ENCODE results near the gene PALMD.

Gene PALMD

DNA sequence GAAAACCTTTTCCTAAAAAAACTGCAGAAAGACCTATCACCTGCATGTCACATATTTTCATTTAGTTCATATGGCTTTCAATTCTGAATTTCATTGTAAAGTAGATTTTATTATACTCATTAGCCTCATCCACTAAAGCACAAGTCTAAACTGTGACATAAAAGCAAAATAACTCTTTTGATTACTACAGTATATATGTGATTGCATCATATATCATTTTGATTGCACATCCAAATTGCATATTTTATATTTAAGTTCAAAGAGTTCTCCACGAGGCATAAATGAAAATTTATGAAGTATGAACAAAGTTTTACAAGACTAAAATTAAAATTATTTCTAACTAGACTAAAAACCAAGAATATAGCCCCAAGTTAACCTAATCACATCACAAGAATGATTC lies 19.3 kb downstream of the PALMD start:
- DNase-seq (ENCODE audit: insufficient read length) (no peak), FAIRE-seq (no peak)
- TF ChIP-seq TAF1 (IDR thresholded peaks at IDR 0.05; ENCODE audit: borderline replicate concordance, low read depth, low read length) (no peak), POLR2AphosphoS5 (IDR thresholded peaks at IDR 0.05; ENCODE audit: low read depth, low read length) (no peak), POLR2A (IDR thresholded peaks at IDR 0.05; ENCODE audit: low read depth, low read length) (no peak)

DNA sequence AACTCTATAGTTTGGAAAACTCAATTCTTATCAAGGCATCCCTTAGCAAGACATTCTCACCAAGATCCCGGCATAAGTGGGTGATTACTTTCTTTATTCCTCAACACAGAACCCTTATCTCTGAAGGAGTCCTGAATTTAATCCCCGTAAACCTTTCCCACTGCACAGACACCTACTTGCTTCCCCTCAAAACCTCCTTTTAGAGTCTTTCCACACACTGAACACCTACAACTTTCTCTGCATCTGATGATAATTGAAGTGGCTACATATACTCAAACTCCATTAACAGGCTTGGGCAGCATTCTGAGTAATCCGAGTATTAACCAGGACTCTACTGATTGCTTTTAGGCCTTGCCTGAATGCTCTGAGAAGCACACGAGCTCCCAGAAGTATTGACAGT lies 23.5 kb downstream of the PALMD start:
- DNase-seq (ENCODE audit: insufficient read length) (no peak), FAIRE-seq (no peak)
- TF ChIP-seq TAF1 (IDR thresholded peaks at IDR 0.05; ENCODE audit: borderline replicate concordance, low read depth, low read length), result no peak

DNA sequence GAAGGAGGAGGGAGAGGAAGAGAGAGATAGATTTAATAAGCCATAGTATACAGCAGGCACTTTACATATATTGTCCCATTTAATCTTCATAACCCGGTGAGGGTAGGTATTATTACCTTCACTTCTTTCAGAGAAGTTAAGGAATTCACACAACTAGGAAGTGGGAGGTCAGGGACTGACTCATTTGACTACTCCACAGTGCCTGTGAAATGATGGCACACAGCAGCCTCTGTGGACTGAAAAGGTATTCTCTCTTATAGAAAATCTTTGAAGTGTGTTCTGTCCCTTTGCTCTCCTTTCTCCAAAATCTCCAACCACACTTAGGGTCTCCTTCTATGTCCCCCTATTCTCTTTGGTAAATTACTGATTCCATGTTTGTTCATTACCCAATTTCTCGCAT lies 23.9 kb downstream of the PALMD start:
- FAIRE-seq (no peak), DNase-seq (ENCODE audit: insufficient read length) (no peak)
- no peak for TF ChIP-seq POLR2A (IDR thresholded peaks at IDR 0.05; ENCODE audit: low read depth, low read length)
- TF ChIP-seq POLR2AphosphoS5 (IDR thresholded peaks at IDR 0.05; ENCODE audit: low read depth, low read length), result no peak

DNA sequence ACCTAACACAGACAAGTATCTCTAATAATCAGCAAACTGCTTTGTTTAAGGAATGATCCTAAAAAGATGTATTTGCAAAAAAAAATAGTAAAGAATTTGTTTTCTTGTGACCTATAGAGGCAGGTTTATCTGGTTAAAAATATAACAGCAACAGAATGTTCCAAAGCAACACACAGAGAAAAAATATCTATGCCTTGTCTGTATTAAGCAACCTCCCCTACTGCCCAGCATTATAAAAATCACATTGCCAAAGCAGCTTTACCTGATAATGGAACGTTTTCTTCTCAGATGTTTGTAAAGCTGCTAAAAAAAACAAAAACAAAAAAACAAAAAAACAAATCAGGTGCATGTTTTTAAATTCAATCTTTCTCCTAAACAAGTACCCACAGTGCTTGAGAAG lies 24.7 kb downstream of the PALMD start:
- DNase-seq (ENCODE audit: insufficient read length) (no peak), FAIRE-seq (no peak)
- no peak for TF ChIP-seq POLR2A (IDR thresholded peaks at IDR 0.05; ENCODE audit: low read depth, low read length)
- TF ChIP-seq TAF1 (IDR thresholded peaks at IDR 0.05; ENCODE audit: borderline replicate concordance, low read depth, low read length), result no peak
- TF ChIP-seq POLR2AphosphoS5 (IDR thresholded peaks at IDR 0.05; ENCODE audit: low read depth, low read length), result no peak

DNA sequence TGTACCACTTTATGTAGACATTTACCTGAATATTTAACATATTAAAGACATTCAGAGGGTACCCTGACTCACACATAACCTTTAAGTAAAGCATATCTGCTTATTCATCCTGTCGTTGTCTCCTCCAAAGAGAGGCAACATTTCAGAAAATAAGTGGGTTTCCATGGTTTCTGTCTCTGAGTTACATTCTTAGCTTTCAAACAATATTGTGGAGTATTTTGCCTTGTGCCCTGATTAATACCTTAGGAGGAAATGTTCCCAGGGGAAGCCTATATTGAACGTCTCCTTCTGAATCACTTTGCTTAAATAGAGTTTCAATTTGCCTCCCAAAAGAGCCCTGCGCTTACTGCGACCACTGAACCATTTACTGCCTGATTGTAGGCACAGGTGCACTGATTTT lies 26.1 kb downstream of the PALMD start:
- no peak for DNase-seq (ENCODE audit: insufficient read length)
- FAIRE-seq, result no peak
- TF ChIP-seq POLR2A (IDR thresholded peaks at IDR 0.05; ENCODE audit: low read depth, low read length) (no peak), POLR2AphosphoS5 (IDR thresholded peaks at IDR 0.05; ENCODE audit: low read depth, low read length) (no peak), TAF1 (IDR thresholded peaks at IDR 0.05; ENCODE audit: borderline replicate concordance, low read depth, low read length) (no peak)

DNA sequence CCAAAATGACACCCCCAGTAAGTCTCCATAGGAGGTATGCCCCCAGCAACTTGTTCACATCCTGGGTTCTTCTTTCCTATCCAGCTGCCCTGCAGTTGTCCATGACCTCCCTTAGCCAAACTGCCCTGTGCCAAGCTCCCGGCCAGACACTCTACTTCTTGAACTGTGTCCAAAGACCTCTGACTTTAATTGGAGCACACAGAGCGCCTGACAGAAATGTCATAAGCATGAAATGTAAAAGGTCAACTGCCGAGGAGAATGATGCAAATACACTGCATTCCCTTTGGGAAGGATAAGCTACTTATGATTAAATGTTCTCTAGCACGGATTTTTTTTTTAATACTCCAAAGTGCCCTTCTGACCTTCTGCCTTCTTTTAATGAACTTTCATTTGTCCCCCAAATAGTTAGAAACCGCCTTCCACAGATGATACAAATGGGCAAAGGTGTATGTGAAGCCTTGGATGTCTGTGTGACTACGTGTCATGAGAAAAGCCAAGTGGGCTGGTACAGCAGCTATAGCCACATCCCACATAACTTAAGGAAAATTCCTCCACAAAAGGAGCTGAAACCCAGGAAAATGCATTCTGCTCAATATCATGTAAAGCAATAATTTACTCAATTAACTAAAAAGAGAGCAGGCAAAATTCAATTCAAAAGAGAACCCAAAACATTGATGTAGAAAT lies 26.8 kb downstream of the PALMD start:
- TF ChIP-seq POLR2AphosphoS5 (IDR thresholded peaks at IDR 0.05; ENCODE audit: low read depth, low read length) (no peak), POLR2A (IDR thresholded peaks at IDR 0.05; ENCODE audit: low read depth, low read length) (no peak), TAF1 (IDR thresholded peaks at IDR 0.05; ENCODE audit: borderline replicate concordance, low read depth, low read length) (no peak)
- FAIRE-seq (no peak), DNase-seq (ENCODE audit: insufficient read length) (no peak)

DNA sequence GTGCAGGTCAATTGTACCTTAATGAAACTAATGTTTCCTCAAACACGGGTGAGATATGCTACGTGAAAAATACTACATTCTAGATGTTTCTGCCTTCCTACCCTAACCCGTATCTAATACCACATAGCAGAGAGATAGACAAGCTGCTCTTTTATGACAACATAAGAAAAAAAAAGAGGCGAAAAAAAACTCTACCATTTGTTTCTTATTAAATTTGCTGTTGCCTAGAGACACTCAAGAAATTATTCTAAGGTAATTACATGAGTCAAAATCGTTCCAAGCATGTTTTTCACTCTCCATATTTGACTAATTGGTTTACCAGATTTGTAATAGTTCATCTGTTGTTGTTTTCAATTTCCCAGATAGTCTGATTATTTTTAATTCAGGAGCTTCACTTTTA lies 27.4 kb downstream of the PALMD start:
- no peak for DNase-seq (ENCODE audit: insufficient read length)
- TF ChIP-seq POLR2AphosphoS5 (IDR thresholded peaks at IDR 0.05; ENCODE audit: low read depth, low read length) (no peak), POLR2A (IDR thresholded peaks at IDR 0.05; ENCODE audit: low read depth, low read length) (no peak), TAF1 (IDR thresholded peaks at IDR 0.05; ENCODE audit: borderline replicate concordance, low read depth, low read length) (no peak)
- FAIRE-seq, result no peak

DNA sequence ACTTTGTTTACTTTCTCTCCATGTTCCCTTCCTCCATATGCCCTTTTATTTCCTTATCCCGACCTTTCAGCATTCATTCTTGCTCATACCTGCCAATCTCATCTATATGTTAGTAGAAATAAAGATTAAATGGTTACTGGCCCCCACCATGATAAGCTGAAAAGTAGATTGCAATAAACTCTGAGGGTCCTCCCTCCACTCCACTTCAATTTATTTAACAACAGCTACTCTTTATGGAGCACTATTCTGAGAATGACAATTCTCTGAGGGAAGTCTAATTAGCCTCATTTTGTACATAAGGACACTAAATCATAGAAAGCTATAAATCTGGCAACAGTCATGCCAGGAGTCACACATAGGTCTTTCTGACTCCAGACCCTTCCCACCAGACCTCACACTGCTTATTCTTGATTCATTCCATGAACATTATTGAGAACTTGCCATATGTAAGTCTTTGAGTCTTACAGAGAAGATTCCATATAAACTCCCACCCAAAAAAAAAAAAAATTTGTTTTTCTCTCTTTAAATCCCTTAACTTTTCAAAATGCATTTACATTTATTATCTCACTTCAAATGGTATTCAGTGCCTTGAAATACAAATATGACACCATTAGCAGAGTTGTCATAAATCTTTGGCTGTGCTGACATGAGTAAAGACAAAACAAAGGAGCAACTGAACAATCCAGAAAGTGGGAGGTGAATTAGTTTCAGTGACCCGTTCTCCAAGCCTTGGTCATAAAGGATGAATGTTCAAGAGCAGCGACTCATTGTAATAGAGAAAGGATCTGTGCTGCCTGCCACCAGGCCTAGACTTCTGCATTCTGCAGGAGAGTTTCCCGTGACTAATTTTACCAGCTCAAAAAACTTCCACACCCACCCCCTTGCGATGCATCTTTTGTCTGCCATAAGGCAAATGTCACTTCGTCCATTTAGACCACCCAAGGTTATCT lies 28.5 kb downstream of the PALMD start:
- FAIRE-seq (no peak), DNase-seq (ENCODE audit: insufficient read length) (no peak)
- TF ChIP-seq POLR2A (IDR thresholded peaks at IDR 0.05; ENCODE audit: low read depth, low read length) (no peak), POLR2AphosphoS5 (IDR thresholded peaks at IDR 0.05; ENCODE audit: low read depth, low read length) (no peak), TAF1 (IDR thresholded peaks at IDR 0.05; ENCODE audit: borderline replicate concordance, low read depth, low read length) (no peak)

DNA sequence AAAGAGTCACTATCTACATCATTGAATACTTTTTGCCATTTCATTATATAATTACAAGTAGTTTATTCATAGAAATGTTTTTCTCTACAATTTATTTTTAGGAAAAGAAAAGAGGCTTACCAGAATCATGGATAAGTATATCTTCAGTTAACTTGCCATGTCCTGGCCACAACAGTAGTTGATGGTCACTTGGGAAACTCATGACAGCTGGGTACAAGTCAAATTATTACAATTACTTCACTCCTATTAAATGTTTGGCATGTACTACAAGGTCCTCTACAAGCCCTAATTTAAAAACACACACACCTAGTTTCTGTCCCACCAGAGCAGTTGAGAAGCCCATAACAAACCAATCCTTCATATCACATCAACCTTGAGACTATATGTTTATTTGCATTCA lies 29.4 kb downstream of the PALMD start:
- FAIRE-seq (no peak), DNase-seq (ENCODE audit: insufficient read length) (no peak)

DNA sequence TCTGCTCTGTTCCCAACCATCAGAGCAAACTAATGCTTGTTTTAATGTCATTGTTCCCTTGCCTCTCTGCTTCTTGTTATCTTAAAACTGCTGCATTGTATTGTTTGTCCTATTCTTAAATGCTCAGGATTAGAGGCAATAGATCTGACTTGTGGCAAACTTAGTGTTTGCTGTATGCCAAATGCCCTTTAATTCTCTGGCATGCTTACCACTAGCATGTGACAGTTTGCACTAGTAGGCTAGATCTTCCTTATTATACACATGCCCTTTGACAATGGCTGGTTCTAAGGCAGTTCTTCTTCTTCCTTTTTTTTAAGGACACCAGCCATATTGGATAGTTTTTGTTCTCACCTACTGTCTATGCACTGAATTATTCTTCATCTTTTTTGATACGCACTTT lies 30.1 kb downstream of the PALMD start:
- peak; percentile 38 for FAIRE-seq
- no peak for DNase-seq (ENCODE audit: insufficient read length)
- no peak for TF ChIP-seq POLR2AphosphoS5 (IDR thresholded peaks at IDR 0.05; ENCODE audit: low read depth, low read length)
- no peak for TF ChIP-seq TAF1 (IDR thresholded peaks at IDR 0.05; ENCODE audit: borderline replicate concordance, low read depth, low read length)
- TF ChIP-seq POLR2A (IDR thresholded peaks at IDR 0.05; ENCODE audit: low read depth, low read length), result no peak

More for the DNA sequence above, 29.4 kb downstream of the PALMD start:
- TF ChIP-seq TAF1 (IDR thresholded peaks at IDR 0.05; ENCODE audit: borderline replicate concordance, low read depth, low read length), result no peak
- TF ChIP-seq POLR2AphosphoS5 (IDR thresholded peaks at IDR 0.05; ENCODE audit: low read depth, low read length), result no peak
- TF ChIP-seq POLR2A (IDR thresholded peaks at IDR 0.05; ENCODE audit: low read depth, low read length), result no peak

DNA sequence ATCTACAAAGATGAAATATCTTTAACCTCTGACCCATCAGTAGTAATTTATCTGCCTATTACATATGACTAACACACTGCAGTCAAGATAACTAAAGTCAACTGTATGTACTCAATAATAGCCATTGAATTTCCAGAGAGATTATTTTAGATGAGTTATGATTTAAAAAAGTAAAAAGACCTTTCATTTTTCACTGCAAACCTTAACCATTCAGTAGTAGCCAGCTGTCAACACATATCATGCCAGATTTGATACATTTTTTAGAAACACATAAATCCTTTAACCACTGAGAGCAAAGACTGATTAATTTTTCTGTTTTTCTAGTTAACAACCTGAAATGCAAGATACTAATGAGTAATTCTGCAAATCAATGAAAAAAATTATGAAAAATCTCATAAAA lies 31.0 kb downstream of the PALMD start:
- FAIRE-seq (no peak), DNase-seq (ENCODE audit: insufficient read length) (no peak)
- TF ChIP-seq TAF1 (IDR thresholded peaks at IDR 0.05; ENCODE audit: borderline replicate concordance, low read depth, low read length) (no peak), POLR2A (IDR thresholded peaks at IDR 0.05; ENCODE audit: low read depth, low read length) (no peak), POLR2AphosphoS5 (IDR thresholded peaks at IDR 0.05; ENCODE audit: low read depth, low read length) (no peak)

DNA sequence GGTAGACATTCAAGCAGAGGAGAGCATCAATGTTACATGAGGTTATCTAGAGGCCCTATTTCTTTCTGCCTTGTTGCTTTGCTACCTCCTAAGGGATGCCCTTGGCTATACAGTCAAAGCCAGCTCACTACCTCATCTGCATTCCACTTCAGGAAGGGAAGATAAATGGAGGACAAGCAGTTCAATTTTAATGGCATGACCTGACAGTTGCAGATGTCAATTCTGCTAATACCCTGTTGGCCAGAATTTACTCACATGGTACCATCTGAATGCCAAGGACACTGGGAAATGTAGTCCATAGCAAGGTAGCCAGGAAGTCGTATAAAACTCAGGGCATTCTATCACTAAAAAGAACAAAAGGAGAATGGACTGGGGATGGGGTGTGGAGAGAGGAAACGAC lies 31.5 kb downstream of the PALMD start:
- no peak for FAIRE-seq
- no peak for DNase-seq (ENCODE audit: insufficient read length)
- TF ChIP-seq TAF1 (IDR thresholded peaks at IDR 0.05; ENCODE audit: borderline replicate concordance, low read depth, low read length) (no peak), POLR2AphosphoS5 (IDR thresholded peaks at IDR 0.05; ENCODE audit: low read depth, low read length) (no peak), POLR2A (IDR thresholded peaks at IDR 0.05; ENCODE audit: low read depth, low read length) (no peak)

All from GM12892 (cell line).